ENCODE measurements around the gene CDC42BPA.
"Not testable (repeated sequence)": the region's sequence is repeated elsewhere in the genome, so short reads cannot be mapped to it uniquely, and the experiment has no call there.

DNA sequence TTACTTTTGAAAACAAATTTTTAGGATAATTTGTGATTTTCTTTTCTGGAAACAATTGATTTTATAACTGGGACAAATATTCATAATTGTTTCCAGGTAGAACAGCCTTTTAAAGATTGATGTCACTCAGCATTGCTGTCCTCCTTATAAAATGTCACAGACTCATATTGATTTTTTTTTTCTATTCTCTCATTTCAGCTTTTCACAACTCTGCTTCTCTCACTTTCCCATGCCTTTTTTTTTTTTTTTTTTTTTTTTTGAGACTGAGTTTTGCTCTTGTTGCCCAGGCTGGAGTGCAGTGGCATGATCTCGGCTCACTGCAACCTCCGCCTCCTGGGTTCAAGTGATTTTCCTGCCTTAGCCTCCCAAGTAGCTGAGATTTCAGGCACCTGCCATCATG lies 33.9 kb upstream of the CDC42BPA start:
- TF ChIP-seq, protein P1, sequence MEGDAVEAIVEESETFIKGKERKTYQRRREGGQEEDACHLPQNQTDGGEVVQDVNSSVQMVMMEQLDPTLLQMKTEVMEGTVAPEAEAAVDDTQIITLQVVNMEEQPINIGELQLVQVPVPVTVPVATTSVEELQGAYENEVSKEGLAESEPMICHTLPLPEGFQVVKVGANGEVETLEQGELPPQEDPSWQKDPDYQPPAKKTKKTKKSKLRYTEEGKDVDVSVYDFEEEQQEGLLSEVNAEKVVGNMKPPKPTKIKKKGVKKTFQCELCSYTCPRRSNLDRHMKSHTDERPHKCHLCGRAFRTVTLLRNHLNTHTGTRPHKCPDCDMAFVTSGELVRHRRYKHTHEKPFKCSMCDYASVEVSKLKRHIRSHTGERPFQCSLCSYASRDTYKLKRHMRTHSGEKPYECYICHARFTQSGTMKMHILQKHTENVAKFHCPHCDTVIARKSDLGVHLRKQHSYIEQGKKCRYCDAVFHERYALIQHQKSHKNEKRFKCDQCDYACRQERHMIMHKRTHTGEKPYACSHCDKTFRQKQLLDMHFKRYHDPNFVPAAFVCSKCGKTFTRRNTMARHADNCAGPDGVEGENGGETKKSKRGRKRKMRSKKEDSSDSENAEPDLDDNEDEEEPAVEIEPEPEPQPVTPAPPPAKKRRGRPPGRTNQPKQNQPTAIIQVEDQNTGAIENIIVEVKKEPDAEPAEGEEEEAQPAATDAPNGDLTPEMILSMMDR (IDR thresholded peaks at IDR 0.05), result not testable (repeated sequence)
- not testable (repeated sequence) for TF ChIP-seq ZFX (IDR thresholded peaks at IDR 0.05; ENCODE audit: borderline replicate concordance)

Measured in 22Rv1 (cell line).